SK-N-SH (cell line): Measurements from ENCODE around the gene COL24A1. TPM values are rescaled to one million over a fixed set of nuclear protein-coding genes. Genes with fewer than 3 reads are reported as not detected.

Source experiments
- CTCF ChIA-PET: fragments of 300-600, 350-600 bp; formaldehyde crosslinking; extraction: SDS; loops from one replicate; lab custom pipeline; 2021; lab: Yijun Ruan, JAX
- POLR2A ChIA-PET: fragments of 350-600 bp; sonication (Branson Sonifier 250); formaldehyde crosslinking; extraction: SDS; loops from one replicate; lab custom pipeline; 2020; ENCODE audit warnings: antibody characterized with exemption, inconsistent platforms; lab: Yijun Ruan, JAX
- DNase-seq: peaks from one replicate; pipeline ENCODE4 v3.0.0; 2012
- H2AFZ ChIP-seq: fragments of 200-600 bp; sonication (generic); 2 replicates; pipeline ENCODE4 v1.8.1; 2016; ENCODE audit warnings: antibody characterized with exemption, mild to moderate bottlenecking, low read depth
- H3F3A ChIP-seq: fragments of 200-600 bp; sonication (generic); replicated peaks from 2 replicates; pipeline ENCODE3; 2016; ENCODE audit warnings: antibody characterized with exemption, mild to moderate bottlenecking; ENCODE audit not compliant: insufficient read depth
- H3K27ac ChIP-seq, 2 experiments: fragments of 200-500 bp in 1 of 2; fragments of 200-600 bp in 1 of 2; sonication (Bioruptor generic) in 1 of 2; sonication (generic), shearing (Covaris generic) in 1 of 2; 2 replicates each; pipeline versions ENCODE4 v1.5.1 to v1.6.1; 2014 to 2016; ENCODE audit warnings: low read depth in 2 of 2, inconsistent platforms in 1 of 2, low read length in 1 of 2, mild to moderate bottlenecking in 1 of 2, mixed read lengths in 1 of 2
- H3K27me3 ChIP-seq: fragments of 200-600 bp; sonication (generic), shearing (Covaris generic); 2 replicates; pipeline ENCODE4 v1.6.1; 2016; ENCODE audit warnings: mixed run types; ENCODE audit not compliant: insufficient read depth
- H3K36me3 ChIP-seq, 2 experiments: fragments of 200-500 bp in 1 of 2; fragments of 200-600 bp in 1 of 2; sonication (Bioruptor generic) in 1 of 2; sonication (generic) in 1 of 2; replicated peaks in 1 of 2; 2 replicates each; pipeline versions ENCODE3 to v1.5.1; 2014 to 2016; ENCODE audit warnings: low read length in 1 of 2, mild to moderate bottlenecking in 1 of 2; ENCODE audit not compliant: insufficient read depth in 2 of 2, control insufficient read depth in 1 of 2
- H3K4me1 ChIP-seq, 2 experiments: fragments of 200-500 bp in 1 of 2; fragments of 200-600 bp in 1 of 2; sonication (Bioruptor generic) in 1 of 2; sonication (generic), shearing (Covaris generic) in 1 of 2; 2 replicates each; pipeline versions ENCODE4 v1.5.1 to v1.6.1; 2014 to 2016; ENCODE audit warnings: low read depth in 1 of 2, low read length in 1 of 2, mixed run types in 1 of 2; ENCODE audit not compliant: insufficient read depth in 2 of 2, control insufficient read depth in 1 of 2
- H3K4me2 ChIP-seq: fragments of 200-600 bp; sonication (generic), shearing (Covaris generic); 2 replicates; pipeline ENCODE4 v1.6.1; 2017; ENCODE audit warnings: mixed run types
- H3K4me3 ChIP-seq, 2 experiments: fragments of 200-500 bp in 1 of 2; fragments of 200-600 bp in 1 of 2; sonication (Bioruptor generic) in 1 of 2; sonication (generic), shearing (Covaris generic) in 1 of 2; 2 replicates each; pipeline versions ENCODE4 v1.5.1 to v1.8.1; 2014 to 2016; ENCODE audit warnings: low read depth in 2 of 2, inconsistent platforms in 1 of 2, low read length in 1 of 2, mild to moderate bottlenecking in 1 of 2, mixed read lengths in 1 of 2, moderate library complexity in 1 of 2
- H3K79me2 ChIP-seq: fragments of 200-600 bp; sonication (generic); 2 replicates; pipeline ENCODE4 v1.8.1; 2017; ENCODE audit warnings: mild to moderate bottlenecking; ENCODE audit not compliant: insufficient read depth
- H3K9ac ChIP-seq: fragments of 200-600 bp; sonication (generic); 2 replicates; pipeline ENCODE4 v1.6.1; 2017; ENCODE audit warnings: mixed run types
- H3K9me2 ChIP-seq: fragments of 200-600 bp; sonication (generic); 2 replicates; pipeline ENCODE4 v1.6.1; 2017; ENCODE audit warnings: mixed run types
- H3K9me3 ChIP-seq: fragments of 200-600 bp; sonication (generic); 2 replicates; pipeline ENCODE4 v1.6.1; 2017; ENCODE audit warnings: mixed run types, mild to moderate bottlenecking, moderate library complexity
- H4K20me1 ChIP-seq: fragments of 200-600 bp; sonication (generic); 2 replicates; pipeline ENCODE4 v1.6.1; 2017; ENCODE audit warnings: mild to moderate bottlenecking, mixed run types; ENCODE audit not compliant: insufficient read depth
- ELF1 ChIP-seq: IDR thresholded peaks from 2 replicates; pipeline ENCODE4 v1.4.0; 2012
- FOXJ3 ChIP-seq: sonication (generic); formaldehyde crosslinking; IDR thresholded peaks from 2 replicates; pipeline ENCODE4 v1.5.1; 2020; ENCODE audit warnings: mild to moderate bottlenecking, missing genetic modification reagents
- FOXM1 ChIP-seq: IDR thresholded peaks from 2 replicates; pipeline ENCODE4 v1.4.0; 2012; ENCODE audit warnings: low read depth, mild to moderate bottlenecking
- TAF1 ChIP-seq: IDR thresholded peaks from 2 replicates; pipeline ENCODE4 v1.6.1; 2012; ENCODE audit warnings: low read depth, mild to moderate bottlenecking, low read length, moderate library complexity, borderline replicate concordance
- TCF12 ChIP-seq: IDR thresholded peaks from 2 replicates; pipeline ENCODE4 v1.4.0; 2012
- WGBS: methylation state at CpG from one replicate; pipeline ENCODE4 v1.1.6; 2017; ENCODE audit warnings: low lambda C conversion rate; 5-methylcytosine and 5-hydroxymethylcytosine counted together
- polyA plus RNA-seq, 3 experiments: library from polyadenylated mRNA; depleted of rRNA; stranded (reverse); fragments of >200 nt; gene quantifications; 2 replicates each; pipeline ENCODE4 v1.2.3, GENCODE V29; 2012
- TF ChIP-seq, protein P1 (sequence below): fragments of 150-350 bp; IDR thresholded peaks from 2 replicates; pipeline ENCODE4 v1.6.1; 2017; ENCODE audit warnings: antibody characterized with exemption, low read length, low read depth, borderline replicate concordance
- TF ChIP-seq, protein P2 (sequence below): IDR thresholded peaks from 2 replicates; pipeline ENCODE4 v1.4.0; 2012; ENCODE audit warnings: low read depth
- TF ChIP-seq, protein P3 (sequence below): IDR thresholded peaks from 2 replicates; pipeline ENCODE4; 2012

The COL24A1 gene
- polyA plus RNA-seq, 1 of the 3 experiments (the other 2 are of a cell fraction): not detected

DNA sequence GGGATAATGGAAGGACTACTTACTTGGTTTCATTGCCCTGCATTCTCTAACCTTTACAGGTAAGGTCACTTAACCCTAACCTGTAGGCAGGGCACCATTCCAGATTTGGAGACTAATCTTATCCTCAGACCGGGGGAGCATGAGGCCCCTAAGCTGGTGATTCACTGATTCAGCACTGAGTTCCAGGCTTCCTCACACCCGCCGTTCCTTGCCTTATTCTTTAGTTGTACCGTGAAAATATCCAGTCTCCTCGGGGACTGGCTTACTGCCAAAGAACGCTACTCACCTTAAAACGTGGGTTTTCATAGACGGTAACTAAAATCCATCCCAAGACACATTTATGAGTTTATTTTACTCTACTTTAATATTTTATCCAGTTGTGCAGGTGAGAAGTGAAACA lies 44.3 kb upstream of the COL24A1 start (continued):
- TF ChIP-seq, protein P1, sequence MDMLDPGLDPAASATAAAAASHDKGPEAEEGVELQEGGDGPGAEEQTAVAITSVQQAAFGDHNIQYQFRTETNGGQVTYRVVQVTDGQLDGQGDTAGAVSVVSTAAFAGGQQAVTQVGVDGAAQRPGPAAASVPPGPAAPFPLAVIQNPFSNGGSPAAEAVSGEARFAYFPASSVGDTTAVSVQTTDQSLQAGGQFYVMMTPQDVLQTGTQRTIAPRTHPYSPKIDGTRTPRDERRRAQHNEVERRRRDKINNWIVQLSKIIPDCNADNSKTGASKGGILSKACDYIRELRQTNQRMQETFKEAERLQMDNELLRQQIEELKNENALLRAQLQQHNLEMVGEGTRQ: no peak
- no peak for TF ChIP-seq ELF1
- TF ChIP-seq, protein P2, sequence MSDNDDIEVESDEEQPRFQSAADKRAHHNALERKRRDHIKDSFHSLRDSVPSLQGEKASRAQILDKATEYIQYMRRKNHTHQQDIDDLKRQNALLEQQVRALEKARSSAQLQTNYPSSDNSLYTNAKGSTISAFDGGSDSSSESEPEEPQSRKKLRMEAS: no peak

DNA sequence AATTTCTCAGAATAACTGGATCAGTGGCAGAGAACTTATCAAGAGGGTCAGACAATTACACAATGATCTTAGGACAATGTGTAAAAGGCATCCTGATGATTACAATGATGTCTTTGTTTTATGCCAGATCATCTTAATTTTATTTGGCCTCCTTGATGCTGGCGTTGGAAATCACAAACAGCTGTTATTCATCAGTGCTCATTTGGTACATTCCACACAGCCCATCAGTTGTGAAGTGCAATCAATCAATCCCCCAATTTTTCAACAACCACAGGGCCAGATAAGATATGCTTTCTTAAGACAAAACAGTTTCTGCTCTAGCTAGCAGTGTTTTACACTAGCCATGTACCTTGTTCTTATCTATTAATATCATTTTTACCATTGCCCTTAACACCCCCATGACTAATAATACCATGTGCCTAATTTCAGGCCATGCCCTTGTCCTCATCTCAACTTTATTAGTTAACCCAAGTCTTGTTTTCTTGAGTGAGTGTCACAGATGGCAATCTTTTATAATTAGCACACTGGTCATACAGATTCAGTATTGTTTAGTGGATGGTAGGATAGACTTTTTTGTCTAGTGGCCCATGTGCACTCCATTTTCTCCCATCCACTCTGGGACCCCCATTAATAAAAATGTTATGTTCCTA lies 40.8 kb upstream of the COL24A1 start:
- H3K4me1 ChIP-seq: no peaks in the 10 kb centered on the region
- no peak overlapping the region for H3K27ac ChIP-seq
- WGBS: 0% methylated on average over 1 of the region's 1 CpG
- CTCF ChIA-PET: no interaction called here
- no peaks in the 10 kb centered on the region for H3K79me2 ChIP-seq
- H3K36me3 ChIP-seq: no peaks in the 10 kb centered on the region
- H4K20me1 ChIP-seq: no peaks in the 10 kb centered on the region
- no peak for DNase-seq
- no peaks in the 10 kb centered on the region for H3K9me2 ChIP-seq
- no peak overlapping the region for H2AFZ ChIP-seq
- TF ChIP-seq FOXJ3 (no peak), FOXM1 (no peak)
- TF ChIP-seq, protein P3, sequence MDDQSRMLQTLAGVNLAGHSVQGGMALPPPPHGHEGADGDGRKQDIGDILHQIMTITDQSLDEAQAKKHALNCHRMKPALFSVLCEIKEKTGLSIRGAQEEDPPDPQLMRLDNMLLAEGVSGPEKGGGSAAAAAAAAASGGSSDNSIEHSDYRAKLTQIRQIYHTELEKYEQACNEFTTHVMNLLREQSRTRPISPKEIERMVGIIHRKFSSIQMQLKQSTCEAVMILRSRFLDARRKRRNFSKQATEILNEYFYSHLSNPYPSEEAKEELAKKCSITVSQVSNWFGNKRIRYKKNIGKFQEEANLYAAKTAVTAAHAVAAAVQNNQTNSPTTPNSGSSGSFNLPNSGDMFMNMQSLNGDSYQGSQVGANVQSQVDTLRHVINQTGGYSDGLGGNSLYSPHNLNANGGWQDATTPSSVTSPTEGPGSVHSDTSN: no peak
- no peaks in the 10 kb centered on the region for H3F3A ChIP-seq
- no peak overlapping the region for H3K4me3 ChIP-seq
- no peak overlapping the region for H3K9ac ChIP-seq
- H3K9me3 ChIP-seq: no peaks in the 10 kb centered on the region
- H3K4me2 ChIP-seq: no peak overlapping the region
- POLR2A ChIA-PET: no interaction called here
- H3K27me3 ChIP-seq: peaks cover 5% of the 10 kb centered on the region; the same call in 1 of the 2 replicates

DNA sequence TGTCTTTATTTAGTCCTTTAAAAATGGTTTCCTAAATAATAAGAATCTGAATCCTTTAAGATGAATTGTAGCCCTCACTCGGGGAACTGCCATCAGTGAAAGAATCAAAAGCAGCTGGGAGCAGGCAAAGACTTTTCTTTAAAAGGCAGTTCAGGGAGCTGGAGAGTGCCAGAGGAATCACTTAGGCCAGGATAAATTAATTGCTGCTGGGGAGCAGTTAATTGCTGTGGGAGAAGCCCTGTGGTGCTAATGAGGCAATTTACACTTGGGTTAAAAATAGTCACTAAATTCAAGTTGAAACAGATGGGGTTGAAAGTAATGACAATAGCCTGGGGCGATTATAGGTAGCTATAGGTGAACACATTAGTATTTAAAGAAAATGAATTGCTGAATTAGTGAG lies 38.7 kb upstream of the COL24A1 start:
- Histone ChIP-seq H3K27ac (no peak overlapping the region), H3K79me2 (no peaks in the 10 kb centered on the region), H3K9me2 (no peaks in the 10 kb centered on the region), H3K4me2 (no peak overlapping the region), H3K4me3 (no peak overlapping the region), H3K36me3 (no peaks in the 10 kb centered on the region), H4K20me1 (no peaks in the 10 kb centered on the region), H3F3A (no peaks in the 10 kb centered on the region), H2AFZ (no peak overlapping the region), H3K4me1 (no peaks in the 10 kb centered on the region), H3K9ac (no peak overlapping the region), H3K9me3 (no peaks in the 10 kb centered on the region), H3K27me3 (peaks cover 5% of the 10 kb centered on the region; the same call in 1 of the 2 replicates)
- ChIA-PET POLR2A (no interaction called here), CTCF (no interaction called here)
- DNase-seq: no peak
- WGBS: 28% methylated on average over 2 of the region's 2 CpGs
- TF ChIP-seq TCF12: no peak
- no peak for TF ChIP-seq TAF1
